Measurements from ENCODE around the gene TMEM201. TPM values are rescaled to one million over a fixed set of nuclear protein-coding genes. Genes with fewer than 3 reads are reported as not detected.

TMEM201 gene
- total RNA-seq, 1 donor from 2014 or later: 9.9 TPM

DNA sequence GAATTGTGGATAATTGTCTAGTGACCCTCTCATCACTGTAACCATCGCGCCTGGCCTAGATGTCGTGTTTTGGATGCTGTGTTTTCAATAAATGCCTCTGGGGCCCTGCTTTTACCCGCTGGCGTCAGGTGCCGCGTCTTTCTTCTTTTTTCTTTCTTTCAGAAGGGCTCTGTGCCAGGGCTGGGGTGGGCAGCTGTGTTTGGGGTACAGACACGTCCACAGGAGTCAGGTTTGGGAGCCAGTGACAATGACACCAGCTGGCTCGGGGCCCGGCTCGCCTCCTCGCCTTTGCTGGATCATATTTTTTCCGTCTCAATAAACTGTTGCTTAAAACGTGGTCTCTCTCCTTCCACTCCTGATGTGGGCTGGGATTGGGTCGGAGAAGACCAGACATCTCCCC is 16.1 kb downstream of the TMEM201 start:
- H3K36me3 ChIP-seq (ENCODE audit: control insufficient read depth, insufficient read depth, low read length): no peaks in the 10 kb centered on the region
- no peaks in the 10 kb centered on the region for H3K27me3 ChIP-seq (ENCODE audit: control insufficient read depth, insufficient read depth, low read length)
- DNase-seq (ENCODE audit: low read depth): no peak
- TF ChIP-seq, protein P1, sequence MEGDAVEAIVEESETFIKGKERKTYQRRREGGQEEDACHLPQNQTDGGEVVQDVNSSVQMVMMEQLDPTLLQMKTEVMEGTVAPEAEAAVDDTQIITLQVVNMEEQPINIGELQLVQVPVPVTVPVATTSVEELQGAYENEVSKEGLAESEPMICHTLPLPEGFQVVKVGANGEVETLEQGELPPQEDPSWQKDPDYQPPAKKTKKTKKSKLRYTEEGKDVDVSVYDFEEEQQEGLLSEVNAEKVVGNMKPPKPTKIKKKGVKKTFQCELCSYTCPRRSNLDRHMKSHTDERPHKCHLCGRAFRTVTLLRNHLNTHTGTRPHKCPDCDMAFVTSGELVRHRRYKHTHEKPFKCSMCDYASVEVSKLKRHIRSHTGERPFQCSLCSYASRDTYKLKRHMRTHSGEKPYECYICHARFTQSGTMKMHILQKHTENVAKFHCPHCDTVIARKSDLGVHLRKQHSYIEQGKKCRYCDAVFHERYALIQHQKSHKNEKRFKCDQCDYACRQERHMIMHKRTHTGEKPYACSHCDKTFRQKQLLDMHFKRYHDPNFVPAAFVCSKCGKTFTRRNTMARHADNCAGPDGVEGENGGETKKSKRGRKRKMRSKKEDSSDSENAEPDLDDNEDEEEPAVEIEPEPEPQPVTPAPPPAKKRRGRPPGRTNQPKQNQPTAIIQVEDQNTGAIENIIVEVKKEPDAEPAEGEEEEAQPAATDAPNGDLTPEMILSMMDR (IDR thresholded peaks at IDR 0.05; ENCODE audit: insufficient read depth, low read length, poor library complexity, severe bottlenecking): no peak
- no peak overlapping the region for H3K4me3 ChIP-seq (ENCODE audit: low read depth, low read length)

DNA sequence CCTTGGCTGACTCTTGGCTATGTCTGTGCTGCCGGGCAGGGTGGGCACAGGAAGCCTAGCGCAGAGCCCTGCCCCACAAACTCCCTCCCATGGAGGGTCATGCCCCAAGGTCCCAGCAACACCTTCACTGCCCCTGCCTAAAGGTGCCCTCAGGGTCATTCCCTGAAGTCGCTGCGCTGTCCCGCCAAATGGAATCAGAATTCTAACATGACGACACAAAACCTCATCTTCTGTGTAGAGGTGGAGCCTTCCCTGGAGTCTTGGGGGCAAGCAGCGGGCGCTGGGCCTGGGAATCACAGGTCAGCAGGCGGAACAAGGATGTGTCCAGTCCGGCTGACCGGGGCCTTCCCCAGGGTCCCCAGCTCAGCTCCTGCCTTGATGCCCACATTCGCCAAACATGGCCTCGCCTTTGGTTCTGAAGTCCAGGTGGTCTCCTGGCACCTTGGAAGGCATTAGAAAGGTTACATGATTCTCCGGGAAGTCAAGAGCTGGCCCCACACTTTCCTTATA is 17.3 kb downstream of the TMEM201 start:
- TF ChIP-seq, protein P1 (IDR thresholded peaks at IDR 0.05; ENCODE audit: insufficient read depth, low read length, poor library complexity, severe bottlenecking): no peak
- no peak for DNase-seq (ENCODE audit: low read depth)
- Histone ChIP-seq H3K27me3 (ENCODE audit: control insufficient read depth, insufficient read depth, low read length) (no peaks in the 10 kb centered on the region), H3K4me3 (ENCODE audit: low read depth, low read length) (no peak overlapping the region), H3K36me3 (ENCODE audit: control insufficient read depth, insufficient read depth, low read length) (no peaks in the 10 kb centered on the region)

DNA sequence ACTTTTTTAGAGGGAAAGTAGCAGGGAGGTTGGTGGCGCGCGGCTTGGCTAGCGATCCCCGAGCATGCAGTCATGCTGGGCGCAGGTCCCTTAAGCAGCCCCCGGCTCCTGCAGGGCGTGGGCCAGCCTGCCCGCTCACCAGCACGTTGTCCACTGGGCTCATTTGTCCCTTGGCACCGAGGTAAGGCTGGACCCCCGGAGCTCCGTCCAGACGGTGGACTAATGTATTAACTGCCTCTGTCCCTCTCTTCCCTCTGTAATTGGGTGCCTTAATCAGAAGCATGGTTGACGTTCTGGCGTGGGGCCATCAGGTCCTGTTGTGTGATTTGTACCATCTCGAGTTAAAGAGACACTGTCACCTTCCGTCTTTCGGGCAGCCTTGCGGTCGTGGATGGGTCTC is 17.7 kb downstream of the TMEM201 start:
- no peak for DNase-seq (ENCODE audit: low read depth)
- TF ChIP-seq, protein P1 (IDR thresholded peaks at IDR 0.05; ENCODE audit: insufficient read depth, low read length, poor library complexity, severe bottlenecking): no peak
- Histone ChIP-seq H3K36me3 (ENCODE audit: control insufficient read depth, insufficient read depth, low read length) (no peaks in the 10 kb centered on the region), H3K27me3 (ENCODE audit: control insufficient read depth, insufficient read depth, low read length) (no peaks in the 10 kb centered on the region), H3K4me3 (ENCODE audit: low read depth, low read length) (no peak overlapping the region)

DNA sequence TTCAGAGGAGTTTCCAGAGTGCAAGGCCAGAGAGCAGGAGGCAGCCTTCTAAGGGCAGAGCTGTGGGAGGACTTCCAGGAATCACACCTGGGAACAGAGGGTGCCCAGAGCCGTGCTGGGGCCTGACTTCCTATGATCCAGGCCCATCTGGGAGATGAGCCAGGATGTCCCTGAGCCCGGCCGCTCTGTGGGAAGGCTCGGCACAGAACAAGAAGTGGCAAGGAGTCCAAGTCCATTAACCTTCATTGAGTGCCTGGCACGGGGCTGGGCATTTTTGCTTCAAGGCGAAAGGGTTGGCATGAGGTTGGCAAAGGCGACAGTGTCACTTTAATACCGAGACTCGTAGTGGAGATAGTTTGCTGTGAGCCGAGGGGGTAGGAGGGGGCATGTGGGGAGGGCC is 18.2 kb downstream of the TMEM201 start:
- DNase-seq (ENCODE audit: low read depth): no peak
- TF ChIP-seq, protein P1 (IDR thresholded peaks at IDR 0.05; ENCODE audit: insufficient read depth, low read length, poor library complexity, severe bottlenecking): no peak
- no peaks in the 10 kb centered on the region for H3K36me3 ChIP-seq (ENCODE audit: control insufficient read depth, insufficient read depth, low read length)
- no peaks in the 10 kb centered on the region for H3K27me3 ChIP-seq (ENCODE audit: control insufficient read depth, insufficient read depth, low read length)
- no peak overlapping the region for H3K4me3 ChIP-seq (ENCODE audit: low read depth, low read length)

DNA sequence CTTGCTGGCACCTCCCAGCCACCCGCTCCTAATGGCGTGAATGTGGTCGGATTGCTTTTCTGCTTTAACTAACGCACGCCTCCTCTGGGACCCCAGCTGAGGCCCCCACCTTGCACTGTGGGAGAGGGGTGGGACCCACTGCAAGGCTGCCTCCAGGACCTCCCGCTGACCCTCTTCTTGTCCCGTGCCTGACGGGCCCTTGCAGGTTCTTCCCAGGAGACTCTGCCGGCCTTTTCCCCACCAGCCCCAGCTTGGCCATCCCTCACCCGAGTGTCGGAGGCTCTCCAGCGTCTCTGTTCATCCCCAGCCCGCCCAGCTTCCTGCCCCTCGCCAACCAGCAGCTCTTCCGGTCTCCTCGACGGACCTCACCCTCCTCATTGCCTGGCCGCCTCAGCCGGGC is 18.6 kb downstream of the TMEM201 start:
- TF ChIP-seq, protein P1 (IDR thresholded peaks at IDR 0.05; ENCODE audit: insufficient read depth, low read length, poor library complexity, severe bottlenecking): no peak
- H3K27me3 ChIP-seq (ENCODE audit: control insufficient read depth, insufficient read depth, low read length): no peaks in the 10 kb centered on the region
- H3K4me3 ChIP-seq (ENCODE audit: low read depth, low read length): no peak overlapping the region
- no peaks in the 10 kb centered on the region for H3K36me3 ChIP-seq (ENCODE audit: control insufficient read depth, insufficient read depth, low read length)
- DNase-seq (ENCODE audit: low read depth): no peak

DNA sequence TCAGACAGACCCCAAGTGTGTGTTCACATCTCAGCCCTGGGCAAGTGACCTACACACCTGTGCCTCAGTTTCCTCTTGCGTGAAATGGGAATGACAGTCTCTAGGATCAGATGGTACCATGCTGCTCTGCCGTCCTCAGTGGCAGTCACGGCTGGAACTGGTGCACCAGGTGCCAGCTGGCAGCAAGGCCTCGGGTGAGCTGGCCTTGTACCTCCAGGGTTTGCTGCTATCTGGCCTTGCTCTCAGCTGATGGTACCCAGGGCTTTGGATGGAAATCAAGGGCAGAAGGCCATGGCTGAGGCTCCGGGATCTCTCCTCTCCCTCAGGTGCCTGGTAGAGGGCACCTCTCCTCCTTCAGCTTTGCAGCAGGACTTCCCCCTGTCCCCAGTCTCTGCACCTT is 21.3 kb downstream of the TMEM201 start:
- DNase-seq (ENCODE audit: low read depth): no peak
- TF ChIP-seq, protein P1 (IDR thresholded peaks at IDR 0.05; ENCODE audit: insufficient read depth, low read length, poor library complexity, severe bottlenecking): no peak
- no peak overlapping the region for H3K4me3 ChIP-seq (ENCODE audit: low read depth, low read length)
- H3K27me3 ChIP-seq (ENCODE audit: control insufficient read depth, insufficient read depth, low read length): no peaks in the 10 kb centered on the region
- H3K36me3 ChIP-seq (ENCODE audit: control insufficient read depth, insufficient read depth, low read length): no peaks in the 10 kb centered on the region
